Testis (tissue), 2 donors: ENCODE data around the gene OPALIN.

ENCODE experiments used
- CTCF ChIP-seq, 3 experiments: fragments of 450-650 bp in 2 of 3; fragments of 200-600 bp in 1 of 3; sonication (generic) in 1 of 3; IDR thresholded peaks; one replicate each; pipeline ENCODE4 v1.5.1; 2016 to 2019; ENCODE audit warnings: antibody characterized with exemption in 3 of 3, mild to moderate bottlenecking in 2 of 3, moderate library complexity in 1 of 3
- POLR2A ChIP-seq: fragments of 450-650 bp; IDR thresholded peaks from one replicate; pipeline ENCODE4 v1.6.1; 2017; ENCODE audit warnings: antibody characterized with exemption, mild to moderate bottlenecking, moderate library complexity

GRCh38 chr10:96377816-96378294, 19.1 kb upstream of the OPALIN start:
- TF ChIP-seq CTCF (IDR thresholded peaks at IDR 0.05) (no peak), POLR2A (no peak)
